Dermis microvascular lymphatic vessel endothelial cell (primary cell): Measurements from ENCODE around the gene PIP4K2A. TPM values are rescaled to one million over a fixed set of nuclear protein-coding genes. Genes with fewer than 3 reads are reported as not detected.
"Not testable (repeated sequence)": the region's sequence is repeated elsewhere in the genome, so short reads cannot be mapped to it uniquely, and the experiment has no call there.

Experiments used
- DNase-seq, 2 donors: peaks; one replicate each; pipeline versions ENCODE4 v3.0.0 to v3.0.0-alpha.2; 2010; ENCODE audit warnings: low read depth in 2 of 2
- total RNA-seq: library from RNA; depleted of rRNA; stranded (reverse); fragments of >200 nt; gene quantifications from 2 replicates; pipeline ENCODE4 v1.2.1, GENCODE V29; 2014

The PIP4K2A gene
- total RNA-seq, 1 donor from 2014 or later: 27.0 TPM

DNA sequence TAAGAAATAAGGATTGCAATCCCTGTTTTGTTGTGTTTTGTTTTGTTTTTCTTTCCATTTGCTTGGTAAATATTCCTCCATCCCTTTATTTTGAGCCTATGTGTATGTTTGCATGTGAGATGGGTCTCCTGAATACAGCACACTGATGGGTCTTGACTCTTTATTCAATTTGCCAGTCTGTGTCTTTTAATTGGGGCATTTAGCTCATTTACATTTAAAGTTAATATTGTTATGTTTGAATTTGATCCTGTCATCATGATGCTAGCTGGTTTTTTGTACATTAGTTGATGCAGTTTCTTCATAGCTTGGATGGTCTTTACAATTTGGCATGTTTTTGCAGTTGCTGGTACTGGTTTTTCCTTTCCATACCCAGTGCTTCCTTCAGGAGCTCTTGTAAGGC lies 190.0 kb downstream of the PIP4K2A start:
- not testable (repeated sequence) for DNase-seq

DNA sequence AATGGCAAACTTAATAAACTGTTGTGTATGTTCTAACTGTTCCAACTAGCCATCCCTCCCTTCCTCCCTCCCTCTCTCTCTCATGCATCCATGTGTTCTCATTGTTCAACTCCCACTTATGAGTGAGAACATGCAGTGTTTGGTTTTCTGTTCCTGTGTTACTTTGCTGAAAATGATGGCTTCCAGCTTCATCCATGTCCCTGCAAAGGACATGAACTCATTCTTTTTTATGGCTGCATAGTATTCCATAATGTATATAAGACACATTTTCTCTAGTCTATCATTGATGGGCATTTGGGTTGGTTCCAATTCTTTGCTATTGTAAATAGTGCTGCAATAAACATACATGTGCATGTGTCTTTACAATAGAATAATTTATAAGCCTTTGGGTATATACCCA lies 193.7 kb downstream of the PIP4K2A start:
- DNase-seq: not testable (repeated sequence)

- DNase-seq: no peak
These were observed 196.1 kb downstream of the PIP4K2A start for GRCh38 chr10:22518167-22518724.

- DNase-seq: no peak
These were observed 199.4 kb downstream of the PIP4K2A start for GRCh38 chr10:22515009-22515408.

GRCh38 chr10:22514414-22514758 lies 200.0 kb downstream of the PIP4K2A start:
- DNase-seq: not testable (repeated sequence)

GRCh38 chr10:22513483-22514413 lies 200.6 kb downstream of the PIP4K2A start:
- not testable (repeated sequence) for DNase-seq

DNA sequence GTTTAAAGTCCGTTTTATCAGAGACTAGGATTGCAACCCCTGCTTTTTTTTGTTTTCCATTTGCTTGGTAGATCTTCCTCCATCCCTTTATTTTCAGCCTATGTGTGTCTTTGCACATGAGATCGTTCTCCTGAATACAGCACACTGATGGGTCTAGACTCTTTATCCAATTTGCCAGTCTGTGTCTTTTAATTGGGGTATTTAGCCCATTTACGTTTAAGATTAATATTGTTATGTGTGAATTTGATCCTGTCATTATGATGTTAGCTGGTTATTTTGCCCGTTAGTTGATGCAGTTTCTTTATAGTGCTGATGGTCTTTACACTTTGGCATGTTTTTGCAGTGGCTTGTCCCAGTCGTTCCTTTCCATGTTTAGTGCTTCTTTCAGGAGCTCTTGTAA lies 202.4 kb downstream of the PIP4K2A start:
- not testable (repeated sequence) for DNase-seq

DNA sequence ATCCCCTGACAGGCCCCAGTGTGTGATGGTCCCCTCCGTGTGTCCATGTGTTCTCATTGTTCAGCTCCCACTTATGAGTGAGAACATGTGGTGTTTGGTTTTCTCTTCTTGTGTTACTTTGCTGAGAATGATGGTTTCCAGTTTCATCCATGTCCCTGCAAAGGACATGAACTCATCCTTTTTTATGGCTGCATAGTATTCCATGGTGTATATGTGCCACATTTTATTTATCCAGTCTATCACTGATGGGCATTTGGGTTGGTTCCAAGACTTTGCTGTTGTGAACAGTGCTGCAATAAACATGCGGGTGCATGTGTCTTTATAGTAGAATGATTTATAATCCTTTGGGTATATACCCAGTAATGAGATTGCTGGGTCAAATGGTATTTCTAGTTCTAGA lies 206.2 kb downstream of the PIP4K2A start:
- DNase-seq: not testable (repeated sequence)

GRCh38 chr10:22505911-22506685 lies 208.3 kb downstream of the PIP4K2A start:
- DNase-seq: no peak

- no peak for DNase-seq
These were observed 209.6 kb downstream of the PIP4K2A start for GRCh38 chr10:22504766-22505165.

DNA sequence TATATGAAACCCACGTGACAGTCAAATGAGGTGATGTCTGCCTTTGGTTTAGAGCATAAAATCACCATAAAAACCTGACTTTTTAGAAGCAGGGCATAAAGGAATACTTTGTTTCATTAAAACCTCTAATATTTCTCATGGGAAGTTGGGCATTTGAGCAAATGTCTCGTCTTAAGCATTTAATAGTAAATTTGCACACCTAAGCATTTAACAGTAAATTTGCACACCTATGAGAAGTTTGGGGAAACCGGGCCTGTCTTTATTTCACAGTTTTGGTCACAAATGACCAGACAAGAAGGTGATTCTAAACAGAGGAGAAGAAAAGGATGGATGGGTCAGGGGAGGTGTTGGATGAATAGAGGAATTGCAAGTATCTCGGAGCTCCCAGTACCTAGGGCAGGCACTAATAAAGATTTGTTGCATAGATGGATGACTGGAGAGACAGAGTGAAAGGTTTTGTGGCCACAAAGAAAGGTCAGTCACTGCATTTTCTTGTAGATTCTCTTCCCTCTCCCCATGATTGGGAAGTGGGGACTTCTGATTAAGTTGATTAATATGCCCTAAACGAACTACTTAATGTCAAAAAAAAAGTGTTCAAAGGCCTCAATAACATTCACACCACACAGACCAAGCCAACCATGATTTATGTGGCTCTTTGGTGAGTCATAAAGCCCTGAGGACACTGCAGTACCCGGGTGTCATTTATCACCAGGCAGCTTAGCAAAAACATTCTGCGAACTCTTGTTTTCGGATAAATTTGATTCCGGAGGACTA lies 210.9 kb downstream of the PIP4K2A start:
- no peak for DNase-seq

- no peak for DNase-seq
These were observed 212.5 kb downstream of the PIP4K2A start for GRCh38 chr10:22501863-22502262.

DNA sequence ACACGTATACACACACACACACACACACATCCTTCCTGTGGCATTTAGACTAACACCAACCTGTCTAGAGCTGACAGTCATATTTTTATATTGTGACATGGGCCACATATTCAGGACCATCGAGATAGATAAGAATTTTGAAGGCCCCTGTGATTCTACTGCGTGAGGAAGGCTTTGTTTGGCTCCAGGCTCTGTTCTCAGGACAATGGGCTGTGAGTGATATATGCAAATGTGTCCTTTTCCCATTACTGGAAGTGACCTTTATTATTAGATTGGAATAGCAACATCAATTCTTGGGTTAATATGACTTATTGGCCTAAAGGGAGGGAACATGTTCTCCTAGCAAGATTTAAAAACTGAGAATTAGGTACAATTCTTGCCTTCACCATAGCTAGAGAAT lies 213.0 kb downstream of the PIP4K2A start:
- DNase-seq: no peak

- DNase-seq: no peak
These were observed 213.6 kb downstream of the PIP4K2A start for GRCh38 chr10:22500656-22501340.

- not testable (repeated sequence) for DNase-seq
These were observed 214.4 kb downstream of the PIP4K2A start for GRCh38 chr10:22499973-22500372.

DNA sequence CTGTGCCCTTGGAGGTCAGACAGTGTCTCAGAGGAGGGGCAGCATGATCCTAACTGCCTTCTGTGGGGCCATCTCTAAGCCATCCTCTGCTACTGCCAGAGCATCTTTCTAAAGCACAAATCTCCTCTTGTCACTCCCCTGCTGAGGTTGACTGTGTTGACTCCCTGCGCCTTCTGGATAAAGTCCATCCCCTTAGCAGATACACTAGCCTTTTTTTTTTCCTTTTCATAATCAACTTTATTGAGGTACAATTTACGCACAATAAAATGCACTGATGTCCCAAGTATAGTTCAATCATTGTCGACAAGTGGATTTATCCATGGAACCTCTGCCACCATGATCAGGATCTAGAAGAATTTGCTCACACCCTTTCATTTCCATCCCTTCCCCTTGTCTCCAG lies 219.0 kb downstream of the PIP4K2A start:
- DNase-seq: no peak

DNA sequence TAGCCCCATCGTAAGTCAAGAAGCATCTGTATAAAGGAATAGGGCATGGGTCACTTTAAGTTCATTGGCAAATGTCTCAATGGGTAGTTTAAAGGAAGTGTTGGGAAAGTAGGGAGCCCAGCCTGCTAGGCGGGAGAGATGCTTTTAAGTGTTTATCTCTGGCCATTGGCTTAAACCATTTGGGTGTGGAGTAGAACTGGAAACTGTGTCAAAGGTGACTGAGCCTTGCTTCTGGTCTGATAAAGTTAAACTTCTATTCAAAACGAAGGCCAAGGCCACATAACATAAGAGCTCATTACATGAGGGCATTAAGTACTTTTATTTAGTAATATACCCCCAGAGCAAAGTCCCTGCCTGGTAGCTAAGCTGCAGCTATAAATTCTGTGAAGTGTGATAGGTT lies 220.4 kb downstream of the PIP4K2A start:
- DNase-seq: no peak

DNA sequence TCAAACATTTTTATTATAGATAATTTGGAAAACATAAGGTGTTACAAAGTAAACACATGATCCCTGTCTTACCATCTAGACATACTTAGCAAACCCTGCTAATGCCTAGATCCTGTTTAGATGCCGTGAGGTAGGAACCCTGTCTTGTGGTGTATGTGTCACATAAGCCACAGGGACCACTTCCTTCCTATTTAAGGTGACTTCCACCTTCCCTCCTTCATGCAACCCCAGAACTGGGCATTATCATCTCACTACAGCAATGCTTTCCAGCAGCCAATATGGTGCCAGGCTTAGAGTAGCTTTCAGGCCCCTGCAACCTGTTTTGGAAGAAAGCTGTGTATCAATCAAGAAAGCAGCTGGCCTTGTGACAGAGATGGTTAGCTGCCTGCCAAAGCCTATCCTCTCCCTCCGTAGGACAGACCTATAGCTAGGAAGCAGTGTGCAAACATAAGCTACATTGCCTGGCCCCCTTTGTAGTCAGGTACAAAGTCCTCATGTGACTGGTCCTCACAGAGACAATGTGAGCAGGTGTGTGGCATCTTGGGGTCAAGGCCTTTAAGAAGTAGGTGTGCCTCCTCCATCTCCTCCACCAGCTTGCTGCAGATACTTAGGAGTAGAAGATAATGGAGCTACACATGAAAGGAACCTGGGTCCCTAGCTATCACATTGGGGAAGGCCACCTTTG lies 222.3 kb downstream of the PIP4K2A start:
- no peak for DNase-seq

GRCh38 chr10:22491480-22491879 lies 222.9 kb downstream of the PIP4K2A start:
- no peak for DNase-seq

- no peak for DNase-seq
These were observed 224.4 kb downstream of the PIP4K2A start for GRCh38 chr10:22489975-22490374.
